HL-60/S4 (cell line): ENCODE results near the gene VEPH1.

Experiments used
- in situ Hi-C: fragments of 300-500 bp; cut with MboI; formaldehyde crosslinking; loops from 2 replicates; pipeline ENCODE4 v1.14.3; 2022; ENCODE audit warnings: low sequenced_read_pairs

The VEPH1 gene

DNA sequence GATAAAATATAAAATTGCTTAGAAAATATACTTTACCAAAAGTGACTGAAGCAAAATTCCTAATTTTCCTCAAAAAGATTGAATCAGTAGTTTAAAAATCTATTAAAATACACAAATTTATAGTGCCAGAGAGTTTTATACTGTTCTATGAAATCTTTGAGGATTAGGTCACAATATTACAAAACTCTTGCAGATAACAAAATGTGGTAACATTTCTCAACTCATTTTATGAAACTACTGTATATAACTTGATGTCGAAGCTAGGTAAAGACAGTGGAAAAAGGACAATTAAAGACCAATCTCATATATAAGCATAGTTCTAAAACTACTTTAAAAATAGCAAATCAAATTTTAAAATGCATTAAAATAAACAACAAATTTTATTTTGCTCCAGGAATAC lies 15.9 kb downstream of the VEPH1 start:
- in situ Hi-C loops: loop anchor here (25.0 kb wide), 1 partner anchor 275 kb away; no protein-coding TSS in a partner anchor

DNA sequence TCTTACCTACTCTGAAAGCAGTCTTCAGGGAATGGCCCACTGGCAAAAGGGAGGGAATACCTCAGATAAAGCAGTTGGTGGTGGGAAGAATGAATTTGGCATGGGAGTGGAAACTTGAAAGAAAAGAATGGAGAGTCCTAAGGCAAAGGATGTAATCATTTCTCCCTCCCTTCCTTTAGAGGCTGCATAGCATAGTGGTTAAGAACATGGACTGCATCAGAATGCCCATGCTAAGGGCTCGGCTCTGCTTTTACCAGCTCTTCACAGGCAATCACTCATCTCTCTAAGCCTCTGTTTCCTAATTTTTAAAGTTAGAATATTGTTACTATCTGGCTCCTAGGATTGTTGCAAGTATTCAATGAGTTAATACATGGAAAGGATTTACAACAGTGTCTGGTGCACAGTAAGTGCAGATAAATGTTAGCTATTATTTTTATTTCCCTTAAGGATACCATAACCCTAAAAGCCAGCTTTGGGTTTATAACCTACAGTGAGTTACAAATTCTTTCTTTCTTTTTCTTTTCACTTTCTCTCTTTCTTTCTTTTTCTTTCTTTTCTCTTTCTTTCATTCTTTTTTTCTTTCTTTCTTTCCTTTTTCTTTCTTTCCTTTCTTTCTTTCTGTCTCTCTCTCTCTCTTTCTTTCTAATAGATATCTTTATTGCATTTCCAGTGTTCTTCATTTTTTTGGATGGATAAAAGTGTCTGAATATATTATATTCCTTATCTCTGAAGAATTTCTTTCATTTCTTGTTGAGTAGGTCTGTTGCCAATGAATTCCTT lies 23.6 kb downstream of the VEPH1 start:
- in situ Hi-C loops: loop anchor here (25.0 kb wide), 1 partner anchor 267 kb away; no protein-coding TSS in a partner anchor

DNA sequence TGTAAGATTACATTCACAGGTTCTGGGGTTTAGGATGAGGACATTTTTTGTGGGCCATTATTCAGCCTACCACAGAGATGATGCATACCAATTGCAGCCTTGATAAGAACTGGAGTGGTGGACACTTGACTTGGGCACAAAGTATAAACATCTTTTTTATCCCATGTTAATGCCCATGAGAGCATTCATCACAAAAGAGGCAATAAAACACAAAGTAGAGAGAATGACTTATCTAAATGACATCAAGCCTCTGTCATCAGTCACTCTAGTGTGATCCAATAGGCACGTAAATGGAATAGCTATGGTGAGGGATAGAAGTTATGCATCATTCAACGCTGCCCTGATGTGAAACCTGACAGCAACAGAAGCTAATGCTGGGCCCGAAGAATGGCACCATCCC lies 25.8 kb downstream of the VEPH1 start:
- in situ Hi-C loops: loop anchor here (25.0 kb wide), 1 partner anchor 265 kb away; no protein-coding TSS in a partner anchor

DNA sequence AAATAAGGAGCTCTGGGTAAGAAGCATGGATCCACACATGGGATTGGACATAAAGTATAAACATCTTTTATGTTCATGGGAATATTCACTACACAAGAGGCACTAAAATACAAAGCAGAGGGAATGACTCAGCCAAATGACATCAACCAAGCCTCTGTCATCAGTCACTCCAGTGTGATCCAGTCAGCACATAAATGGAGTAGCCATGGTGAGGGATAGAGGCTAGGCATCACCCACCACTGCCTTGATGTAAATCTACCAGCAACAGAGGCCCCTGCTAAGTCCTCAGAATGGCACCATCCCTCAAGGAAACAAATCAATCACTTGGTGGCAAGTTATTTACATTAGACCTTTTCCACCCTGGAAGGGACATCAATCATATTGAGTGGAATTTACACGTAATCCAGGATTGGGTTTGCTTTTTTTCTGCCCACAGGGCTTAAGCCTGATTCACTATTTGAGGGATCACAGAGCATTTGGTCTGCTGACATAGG lies 27.2 kb downstream of the VEPH1 start:
- in situ Hi-C loops: loop anchor here (25.0 kb wide), 1 partner anchor 264 kb away; no protein-coding TSS in a partner anchor

DNA sequence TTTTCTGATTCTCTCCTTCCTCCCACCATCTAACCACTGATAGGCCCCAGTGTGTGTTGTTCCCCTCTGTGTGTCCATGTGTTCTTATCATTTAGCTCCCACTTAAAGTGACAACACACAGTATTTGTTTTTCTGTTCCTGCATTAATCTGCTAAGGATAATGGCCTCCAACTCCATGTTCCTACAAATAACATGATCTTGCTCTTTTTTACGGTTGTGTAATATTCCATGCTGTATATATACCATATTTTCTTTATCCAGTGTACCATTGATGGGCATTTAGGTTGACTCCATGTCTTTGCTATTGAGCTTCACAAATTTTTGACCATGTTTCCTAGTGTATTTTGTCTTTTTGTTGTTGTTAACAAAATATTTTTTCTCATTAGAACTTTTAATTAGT lies 30.6 kb downstream of the VEPH1 start:
- in situ Hi-C loops: no loop called here

DNA sequence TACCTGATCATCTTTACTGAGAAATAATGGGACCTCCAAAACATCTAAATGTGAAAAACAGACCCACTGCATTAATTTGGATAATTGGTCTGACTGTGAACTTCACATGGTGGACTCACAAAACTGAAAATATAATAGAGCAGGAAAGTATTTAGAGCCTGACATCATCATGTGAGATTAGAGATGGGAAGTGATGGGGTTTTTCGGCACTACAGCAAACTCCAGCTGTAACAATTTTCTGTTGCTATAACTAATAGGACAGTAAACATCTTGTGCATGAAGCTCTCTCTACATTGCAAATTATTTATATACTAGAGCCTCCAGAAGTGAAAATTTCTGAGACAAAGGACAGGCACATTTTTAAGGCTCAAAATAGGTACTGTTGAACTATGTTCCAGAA lies 32.2 kb downstream of the VEPH1 start:
- in situ Hi-C loops: no loop called here

DNA sequence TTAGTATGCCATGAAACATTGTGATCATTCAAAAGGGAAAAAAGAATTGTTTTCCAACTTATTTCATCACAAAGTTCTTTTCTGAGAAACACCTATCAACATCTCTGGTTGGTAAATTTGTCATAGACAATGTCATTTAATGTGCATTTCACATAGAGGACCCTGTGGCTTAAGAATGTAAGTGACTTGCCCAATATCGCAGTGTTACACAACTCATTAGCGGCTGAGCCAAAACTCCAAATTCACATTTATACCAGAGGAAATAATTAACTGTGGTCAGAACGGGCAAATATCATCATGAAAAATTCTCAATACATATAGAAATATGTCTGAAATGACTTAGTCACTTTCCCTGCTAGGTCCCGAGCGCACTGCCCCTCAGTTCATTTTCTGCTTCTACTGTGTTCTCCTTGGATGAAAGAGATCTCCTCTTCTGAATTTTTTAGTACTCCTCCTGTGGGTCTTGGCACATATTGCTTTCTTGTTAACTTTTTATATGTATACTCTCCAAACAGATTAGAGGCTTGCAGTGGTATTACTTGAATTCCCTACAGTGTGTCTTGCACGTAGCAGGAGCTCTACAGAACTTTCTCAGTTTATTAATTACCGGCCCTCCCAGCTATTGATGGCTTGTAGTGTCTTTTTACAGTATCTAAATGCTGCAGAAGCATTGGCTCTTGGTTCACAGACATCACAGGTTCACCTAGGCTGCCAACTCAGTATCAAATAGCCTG lies 33.5 kb downstream of the VEPH1 start:
- in situ Hi-C loops: no loop called here

DNA sequence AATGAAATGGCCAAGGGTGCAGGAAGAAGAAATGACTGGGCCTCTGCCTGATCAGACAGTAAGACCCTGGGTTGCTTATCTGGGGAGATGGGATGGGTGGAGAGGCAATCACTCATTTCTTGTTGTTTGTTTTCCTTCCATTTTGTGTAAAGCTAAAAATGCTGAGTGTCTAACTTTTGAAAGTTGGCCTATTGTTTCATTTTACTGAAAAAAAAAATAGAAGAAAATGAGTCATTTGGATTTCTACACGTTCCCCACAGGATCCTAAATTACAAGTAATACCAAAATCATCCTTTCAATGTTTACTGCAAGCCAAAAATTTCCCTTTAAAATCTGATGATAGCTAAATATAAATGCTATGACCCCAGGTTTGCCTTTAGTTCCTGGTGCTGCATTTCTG lies 36.0 kb downstream of the VEPH1 start:
- in situ Hi-C loops: no loop called here

DNA sequence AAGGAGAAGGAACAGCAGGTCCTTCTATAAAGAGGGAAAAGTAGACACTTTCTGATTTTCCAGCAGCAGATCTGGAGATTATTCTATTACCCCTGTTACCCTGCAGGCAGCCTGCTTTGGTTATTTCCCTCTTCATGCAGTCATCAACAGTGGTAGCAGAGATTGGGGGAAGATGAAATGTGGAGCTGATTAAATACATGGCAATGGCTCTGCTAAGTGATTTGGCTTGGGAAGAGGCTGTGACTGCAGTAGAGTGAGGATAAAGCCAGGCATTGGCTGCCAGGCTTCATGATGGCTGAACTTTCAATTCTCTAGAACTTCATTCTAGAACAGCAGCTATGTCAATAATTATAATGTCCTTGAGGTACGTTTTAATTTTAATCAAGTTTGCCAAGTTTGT lies 37.5 kb downstream of the VEPH1 start:
- in situ Hi-C loops: no loop called here

DNA sequence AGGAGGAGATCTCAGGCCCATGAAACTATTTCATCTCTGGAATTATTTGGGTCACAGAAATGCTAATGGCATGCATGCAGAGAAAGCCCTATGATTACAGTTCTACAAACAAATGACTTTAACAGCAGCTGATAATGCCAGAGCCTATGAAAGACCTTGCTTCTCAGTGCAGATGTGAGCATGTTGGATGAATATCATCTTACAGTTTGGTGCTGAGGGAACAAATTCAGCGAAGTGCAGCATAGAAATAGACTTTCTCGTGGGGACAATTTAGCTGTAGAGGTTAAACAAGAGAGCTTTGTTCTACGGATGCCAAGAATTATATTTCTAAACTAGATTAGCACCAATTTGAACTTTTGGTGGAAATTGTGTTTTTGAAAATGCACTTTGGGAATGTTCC lies 38.9 kb downstream of the VEPH1 start:
- in situ Hi-C loops: no loop called here

DNA sequence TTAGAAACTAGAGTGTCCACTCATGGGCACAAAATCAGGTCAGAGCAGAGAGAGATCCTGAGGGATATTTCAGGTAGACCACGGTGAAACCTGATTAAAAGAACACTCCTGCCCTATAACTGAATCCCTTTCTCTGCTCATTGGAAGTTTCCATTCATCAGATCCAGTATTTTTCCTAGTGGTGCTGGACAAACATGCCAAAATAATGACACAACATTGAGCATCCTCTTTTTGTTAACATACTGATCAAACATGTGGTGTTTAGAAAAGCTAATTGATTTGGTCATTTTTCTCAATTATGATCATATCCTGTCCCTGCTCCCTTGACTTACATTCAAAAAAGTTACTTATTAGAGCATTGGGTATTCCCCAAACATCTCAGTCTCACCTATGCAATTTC lies 39.4 kb downstream of the VEPH1 start:
- in situ Hi-C loops: no loop called here

DNA sequence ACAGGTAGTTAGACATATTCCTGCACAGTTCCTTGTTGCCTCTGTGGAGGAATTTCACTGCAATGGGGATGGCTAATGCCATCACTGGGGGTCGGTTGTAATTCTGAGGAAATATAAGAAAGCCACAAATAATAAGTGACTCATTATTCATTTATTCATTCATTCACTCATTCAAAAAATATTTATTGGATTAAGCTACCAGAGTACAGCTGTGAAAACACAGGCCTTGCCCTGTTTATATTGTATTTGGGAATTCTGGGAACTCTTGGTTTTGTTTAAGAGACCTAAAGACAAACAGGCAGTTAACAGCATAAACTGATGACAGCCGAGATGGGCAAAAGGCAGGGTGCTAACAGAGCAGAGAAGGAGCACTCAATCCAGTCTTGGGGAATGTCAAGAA lies 43.0 kb downstream of the VEPH1 start:
- in situ Hi-C loops: no loop called here

DNA sequence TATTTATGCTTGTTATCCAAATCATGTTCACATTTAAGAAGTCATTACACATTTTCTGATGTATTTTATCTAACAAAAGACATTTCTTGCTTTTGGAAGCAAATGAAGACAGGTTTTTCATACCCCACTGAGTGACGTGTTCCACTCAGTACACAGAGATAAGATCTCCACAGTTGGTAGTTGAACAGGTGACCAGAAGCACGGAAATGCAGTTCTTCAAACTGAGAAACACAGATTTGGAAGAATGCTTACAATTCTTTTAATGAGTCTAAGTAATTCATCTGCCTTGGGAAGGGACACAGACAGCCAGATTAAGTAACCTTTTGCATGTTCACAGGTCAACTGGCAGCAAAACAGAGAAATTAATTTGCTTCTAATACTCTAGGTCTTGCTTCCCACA lies 43.5 kb downstream of the VEPH1 start:
- in situ Hi-C loops: no loop called here

DNA sequence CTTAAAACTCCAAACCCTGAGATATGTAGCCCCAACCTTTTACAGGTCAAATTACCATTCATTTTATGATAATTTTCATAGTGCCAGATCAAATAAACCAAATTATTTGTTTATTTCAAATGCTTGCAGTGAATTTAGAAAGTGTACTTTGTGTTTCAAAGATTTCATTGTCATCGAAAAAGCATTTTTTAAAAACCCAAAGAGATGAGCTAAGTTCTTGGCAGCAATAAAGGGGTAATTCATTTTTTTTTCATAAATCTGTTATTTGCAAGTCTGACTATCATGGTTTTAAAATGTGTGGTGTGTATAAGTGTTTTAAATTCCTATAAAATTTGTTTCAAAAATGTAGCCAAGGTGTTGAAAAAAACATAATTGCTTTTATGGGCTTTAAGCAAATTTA lies 49.4 kb downstream of the VEPH1 start:
- in situ Hi-C loops: no loop called here

DNA sequence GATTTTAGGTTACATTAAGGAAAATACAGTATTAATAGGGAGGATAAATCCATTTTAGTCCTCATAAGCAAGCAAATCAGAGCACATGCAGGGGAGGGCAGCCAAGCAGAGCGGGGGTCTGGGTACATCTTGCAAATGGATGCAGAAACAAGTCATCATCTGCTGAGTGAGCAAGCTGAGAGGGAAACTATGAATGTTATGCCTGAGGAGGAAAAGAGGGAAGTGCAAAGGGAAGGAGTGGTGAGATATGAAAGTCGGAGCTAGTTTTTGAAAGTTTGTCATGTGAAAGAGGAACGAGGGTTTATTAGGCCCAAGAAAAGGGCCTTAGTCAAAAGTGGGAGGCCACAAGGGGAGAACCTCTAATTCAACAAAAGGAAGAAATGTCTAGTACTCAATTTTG lies 51.1 kb downstream of the VEPH1 start:
- in situ Hi-C loops: no loop called here

DNA sequence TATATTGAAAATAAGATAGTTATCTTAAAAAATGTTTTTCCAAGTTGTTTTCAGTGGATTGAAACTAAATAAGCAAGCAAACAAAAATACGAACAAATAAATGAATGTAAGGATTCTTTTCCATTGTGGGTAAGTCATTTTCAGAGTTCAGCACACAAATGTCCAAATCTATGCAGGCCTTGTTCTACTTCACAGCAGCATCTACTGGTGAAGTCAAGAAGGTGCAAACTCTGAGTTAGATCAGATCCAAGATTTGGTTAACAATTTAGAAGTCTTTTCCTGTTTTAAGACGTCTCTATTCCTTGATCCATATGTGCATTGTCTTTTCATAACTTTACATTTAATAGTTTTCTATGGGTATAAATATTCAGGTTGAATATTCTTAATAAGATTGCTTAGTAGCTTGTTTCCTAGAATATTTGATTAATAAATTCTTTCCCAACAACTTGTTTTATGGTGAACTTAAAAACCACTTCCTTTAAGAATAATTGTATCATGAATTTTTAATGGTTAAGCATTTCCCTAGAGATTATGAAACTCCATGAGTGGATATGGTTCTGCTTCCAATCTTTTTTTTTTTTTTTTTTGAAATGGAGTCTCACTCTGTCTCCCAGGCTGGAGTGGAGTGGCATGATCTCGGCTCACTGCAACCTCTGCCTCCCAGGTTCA lies 56.1 kb downstream of the VEPH1 start:
- in situ Hi-C loops: no loop called here

DNA sequence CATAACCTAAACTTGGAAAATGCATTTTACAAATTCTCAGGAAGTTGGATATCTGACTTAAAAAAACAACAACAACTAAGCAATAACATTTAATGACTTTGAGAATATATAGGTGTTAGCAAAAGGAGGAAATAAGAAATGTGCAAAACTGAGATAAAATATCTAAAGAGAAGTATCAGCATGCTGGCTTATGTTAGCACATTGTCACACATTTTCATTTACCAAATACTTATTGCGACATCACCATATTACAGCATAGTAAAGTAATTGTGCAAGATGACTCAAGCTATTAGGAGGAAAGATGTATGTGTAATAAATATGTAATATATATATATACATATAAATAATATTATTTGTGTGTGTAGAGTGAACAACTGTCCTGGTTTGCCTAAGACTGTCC lies 57.4 kb downstream of the VEPH1 start:
- in situ Hi-C loops: no loop called here

DNA sequence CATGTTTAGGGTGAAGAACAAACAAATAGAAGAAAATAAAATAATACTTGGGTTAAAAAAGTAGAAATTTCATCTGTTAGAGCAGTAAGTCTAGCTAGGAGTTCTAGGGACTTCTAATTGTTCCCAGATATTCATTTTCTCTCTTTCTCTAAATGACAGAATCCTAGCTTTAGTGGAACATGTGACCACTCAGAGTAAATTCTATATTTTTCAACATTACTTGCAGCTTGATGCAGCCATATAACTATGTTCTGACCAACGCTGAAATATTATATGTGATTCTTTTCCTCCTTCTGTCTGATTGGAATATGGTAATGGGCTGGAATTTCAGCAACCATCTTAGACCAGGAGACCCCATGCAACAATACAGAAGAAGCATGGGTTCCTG lies 58.4 kb downstream of the VEPH1 start:
- in situ Hi-C loops: no loop called here

DNA sequence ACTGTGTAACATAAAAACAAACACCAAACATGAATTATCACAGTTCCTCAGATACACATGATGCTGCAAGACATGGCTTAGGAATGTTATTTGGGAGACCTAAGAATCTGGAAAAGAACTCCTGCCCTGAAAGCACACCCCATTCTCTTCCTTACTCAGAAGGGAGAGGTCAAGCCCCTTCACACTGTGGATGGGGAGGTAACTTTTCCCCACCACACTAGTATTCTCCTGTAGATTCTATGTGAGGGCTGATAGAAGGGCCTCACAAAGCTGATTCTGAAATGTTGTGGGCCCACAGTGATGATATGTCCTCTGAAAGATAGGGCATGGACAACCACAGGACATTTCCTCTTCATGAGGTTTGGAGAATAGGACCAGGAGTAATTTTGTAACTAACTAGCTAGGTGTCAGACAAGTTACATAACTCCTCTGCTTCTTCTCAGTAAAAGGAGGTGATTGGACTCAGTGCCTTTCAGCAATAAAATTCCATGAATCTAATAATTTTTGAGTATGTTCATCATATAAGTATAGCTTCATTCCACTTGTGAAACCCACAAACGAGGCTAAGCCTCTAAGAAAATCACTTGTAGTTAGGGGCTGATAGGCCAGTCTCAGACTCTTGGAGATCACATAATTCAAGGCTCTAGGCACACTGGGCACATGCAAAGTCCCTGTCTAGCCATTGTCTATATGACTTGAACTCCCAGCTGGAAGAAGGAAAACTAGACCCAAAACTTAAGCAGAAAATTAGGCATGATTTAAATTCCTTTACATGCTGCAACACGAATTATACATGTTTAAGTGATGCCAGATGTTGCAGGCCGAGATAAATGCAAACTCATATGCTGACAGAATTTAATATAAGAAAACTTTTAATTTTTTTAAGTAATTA lies 59.1 kb downstream of the VEPH1 start:
- in situ Hi-C loops: no loop called here

DNA sequence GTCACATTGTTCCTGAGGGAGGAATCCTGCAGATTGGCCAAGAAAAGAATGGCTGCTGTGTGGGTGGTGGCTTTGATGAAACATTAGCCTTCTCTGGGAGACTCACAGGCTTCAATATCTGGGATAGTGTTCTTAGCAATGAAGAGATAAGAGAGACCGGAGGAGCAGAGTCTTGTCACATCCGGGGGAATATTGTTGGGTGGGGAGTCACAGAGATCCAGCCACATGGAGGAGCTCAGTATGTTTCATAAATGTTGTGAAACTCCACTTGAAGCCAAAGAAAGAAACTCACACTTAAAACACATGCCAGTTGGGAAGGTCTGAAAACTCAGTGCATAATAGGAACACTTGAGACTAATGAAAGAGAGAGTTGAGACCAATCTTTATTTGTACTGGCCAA lies 60.5 kb downstream of the VEPH1 start:
- in situ Hi-C loops: no loop called here
